Fibroblast of the aortic adventitia (primary cell): Measurements from ENCODE around the gene HK1. TPM values are rescaled to one million over a fixed set of nuclear protein-coding genes. Genes with fewer than 3 reads are reported as not detected.

Experiments used
- DNase-seq: peaks from one replicate; pipeline ENCODE4 v3.0.0-alpha.2; 2010; ENCODE audit warnings: low read depth
- H3K4me3 ChIP-seq: 2 replicates; pipeline ENCODE4 v1.5.1; 2011; ENCODE audit warnings: low read depth, mild to moderate bottlenecking, control low read depth, low read length, moderate library complexity
- total RNA-seq: library from RNA; depleted of rRNA; stranded (reverse); fragments of >200 nt; gene quantifications from 2 replicates; pipeline ENCODE4 v1.2.3, GENCODE V29; 2012; ENCODE audit warnings: low replicate concordance
- TF ChIP-seq, protein P1 (sequence below): IDR thresholded peaks from 2 replicates; pipeline ENCODE4 v1.5.1; 2011; ENCODE audit warnings: mild to moderate bottlenecking, low read length, control low read depth, inconsistent platforms; ENCODE audit not compliant: insufficient read depth

HK1 gene
- 84.1 and 98.2 TPM in 2 replicates for total RNA-seq

DNA sequence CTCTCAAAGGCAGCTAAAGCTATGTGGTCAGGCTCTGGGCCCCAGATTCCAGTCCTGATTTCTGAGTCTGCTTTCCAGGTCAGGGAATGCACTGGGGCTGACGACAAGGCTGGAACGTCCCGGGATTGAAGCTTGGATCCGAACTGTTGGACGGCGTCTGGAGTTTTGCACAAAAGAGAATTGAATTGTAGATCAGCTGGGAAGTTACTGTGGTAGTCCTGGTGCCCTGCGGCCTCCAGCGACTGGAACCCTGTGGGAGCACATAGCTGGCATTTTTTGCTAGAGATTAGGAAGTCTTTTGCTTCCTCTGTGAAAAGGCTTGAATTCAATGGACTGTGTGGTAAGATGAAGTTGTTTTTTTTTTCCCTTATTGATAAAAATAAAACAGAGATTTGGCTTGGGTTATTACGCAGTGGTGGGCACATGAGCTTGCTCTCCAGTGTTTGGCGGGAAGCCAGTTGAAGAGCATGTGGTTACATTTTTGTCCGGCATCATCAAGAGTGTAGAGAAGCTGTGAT is at the start of gene HK1:
HK1 (plus strand) TSS at position 51 of the 518 bp plus-strand sequence.
- no peak within 1 kb of the TSS for H3K4me3 ChIP-seq
- DNase-seq: peak; percentile 72
- TF ChIP-seq, protein P1, sequence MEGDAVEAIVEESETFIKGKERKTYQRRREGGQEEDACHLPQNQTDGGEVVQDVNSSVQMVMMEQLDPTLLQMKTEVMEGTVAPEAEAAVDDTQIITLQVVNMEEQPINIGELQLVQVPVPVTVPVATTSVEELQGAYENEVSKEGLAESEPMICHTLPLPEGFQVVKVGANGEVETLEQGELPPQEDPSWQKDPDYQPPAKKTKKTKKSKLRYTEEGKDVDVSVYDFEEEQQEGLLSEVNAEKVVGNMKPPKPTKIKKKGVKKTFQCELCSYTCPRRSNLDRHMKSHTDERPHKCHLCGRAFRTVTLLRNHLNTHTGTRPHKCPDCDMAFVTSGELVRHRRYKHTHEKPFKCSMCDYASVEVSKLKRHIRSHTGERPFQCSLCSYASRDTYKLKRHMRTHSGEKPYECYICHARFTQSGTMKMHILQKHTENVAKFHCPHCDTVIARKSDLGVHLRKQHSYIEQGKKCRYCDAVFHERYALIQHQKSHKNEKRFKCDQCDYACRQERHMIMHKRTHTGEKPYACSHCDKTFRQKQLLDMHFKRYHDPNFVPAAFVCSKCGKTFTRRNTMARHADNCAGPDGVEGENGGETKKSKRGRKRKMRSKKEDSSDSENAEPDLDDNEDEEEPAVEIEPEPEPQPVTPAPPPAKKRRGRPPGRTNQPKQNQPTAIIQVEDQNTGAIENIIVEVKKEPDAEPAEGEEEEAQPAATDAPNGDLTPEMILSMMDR: no peak

DNA sequence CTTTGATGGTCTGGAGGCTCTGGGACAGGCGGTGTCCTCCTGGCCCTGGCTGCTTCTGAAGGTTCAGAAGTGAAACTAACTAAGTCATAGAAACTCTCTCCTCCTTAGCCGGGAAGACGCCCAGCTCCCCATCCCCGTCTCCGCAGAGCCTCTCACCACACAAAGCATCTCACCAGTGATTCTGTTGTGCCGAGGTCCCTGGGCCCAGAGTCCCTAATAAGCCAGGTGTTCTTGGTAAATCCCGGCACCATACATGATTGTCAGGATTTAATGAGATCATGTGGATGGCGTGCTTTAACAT is 48.7 kb upstream of the HK1 start:
- H3K4me3 ChIP-seq: no peak overlapping the region
- TF ChIP-seq, protein P1: no peak
- no peak for DNase-seq

DNA sequence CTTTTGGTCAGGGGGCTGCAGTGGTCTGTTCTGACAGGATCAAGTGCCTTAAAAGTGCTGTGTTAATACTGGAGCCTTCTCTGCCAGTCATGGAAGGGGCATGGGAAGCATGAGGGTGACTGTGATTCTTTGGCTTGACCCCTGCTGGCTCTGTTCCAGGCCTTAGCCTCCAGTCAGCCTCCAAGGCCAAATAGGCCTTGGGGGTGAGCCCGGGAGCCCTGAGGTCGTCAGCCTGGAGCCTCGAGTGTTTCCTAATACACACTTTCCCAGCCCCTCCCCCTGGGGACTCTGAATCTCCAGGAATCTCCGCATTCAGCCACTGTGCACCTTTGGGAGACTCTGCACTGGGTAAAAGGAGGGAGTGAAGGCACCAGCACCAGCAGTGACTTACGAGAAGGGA is 48.2 kb upstream of the HK1 start:
- TF ChIP-seq, protein P1: no peak
- DNase-seq: no peak
- H3K4me3 ChIP-seq: no peak overlapping the region

DNA sequence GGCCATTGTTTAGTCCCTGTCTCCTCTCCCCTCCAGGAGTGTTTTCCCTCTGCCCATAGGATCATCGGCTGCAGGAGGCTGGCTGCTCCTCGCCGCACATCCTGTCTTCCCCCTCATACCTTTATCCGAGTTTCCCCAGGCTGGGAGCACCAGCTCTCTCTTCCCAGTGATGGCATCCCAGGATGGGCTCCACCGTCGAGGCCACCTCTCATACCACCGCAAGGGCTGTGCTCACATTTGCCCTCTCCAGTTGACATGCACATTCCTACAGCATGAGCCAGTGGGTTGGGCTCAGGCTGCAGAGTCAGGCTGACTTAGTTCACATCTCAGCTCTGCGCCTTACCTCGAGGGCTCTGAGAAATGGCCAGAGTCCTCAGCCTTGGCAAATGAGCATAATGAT is 46.0 kb upstream of the HK1 start:
- H3K4me3 ChIP-seq: no peak overlapping the region
- peak; percentile 76 for DNase-seq
- TF ChIP-seq, protein P1: peak; percentile 17

DNA sequence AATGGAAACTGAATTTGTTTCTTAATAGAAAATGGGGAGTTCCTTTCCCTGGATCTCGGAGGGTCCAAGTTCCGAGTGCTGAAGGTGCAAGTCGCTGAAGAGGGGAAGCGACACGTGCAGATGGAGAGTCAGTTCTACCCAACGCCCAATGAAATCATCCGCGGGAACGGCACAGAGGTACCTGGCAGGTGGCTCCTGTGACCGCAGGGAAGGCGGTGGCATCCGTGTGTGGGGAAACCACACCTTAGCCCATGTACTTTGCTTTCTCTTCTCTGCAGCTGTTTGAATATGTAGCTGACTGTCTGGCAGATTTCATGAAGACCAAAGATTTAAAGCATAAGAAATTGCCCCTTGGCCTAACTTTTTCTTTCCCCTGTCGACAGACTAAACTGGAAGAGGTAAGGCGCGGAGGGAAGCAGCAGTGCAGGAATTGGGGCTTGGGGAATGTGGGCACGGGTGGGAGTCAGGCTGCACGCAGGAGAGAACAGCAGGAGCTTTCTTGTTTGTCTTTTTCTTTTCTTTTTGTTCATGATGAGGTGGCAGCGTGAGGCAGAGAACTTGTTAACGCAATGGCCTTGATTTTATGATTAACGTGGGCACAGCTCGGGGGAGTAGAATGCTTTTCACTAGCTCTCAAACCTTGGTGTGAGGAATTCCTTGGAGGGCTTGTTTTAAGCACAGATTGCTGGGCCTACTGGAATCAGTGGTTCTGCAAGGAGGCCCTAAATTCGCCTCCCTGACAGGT is 45.4 kb upstream of the HK1 start:
- no peak overlapping the region for H3K4me3 ChIP-seq
- no peak for DNase-seq
- TF ChIP-seq, protein P1: no peak

DNA sequence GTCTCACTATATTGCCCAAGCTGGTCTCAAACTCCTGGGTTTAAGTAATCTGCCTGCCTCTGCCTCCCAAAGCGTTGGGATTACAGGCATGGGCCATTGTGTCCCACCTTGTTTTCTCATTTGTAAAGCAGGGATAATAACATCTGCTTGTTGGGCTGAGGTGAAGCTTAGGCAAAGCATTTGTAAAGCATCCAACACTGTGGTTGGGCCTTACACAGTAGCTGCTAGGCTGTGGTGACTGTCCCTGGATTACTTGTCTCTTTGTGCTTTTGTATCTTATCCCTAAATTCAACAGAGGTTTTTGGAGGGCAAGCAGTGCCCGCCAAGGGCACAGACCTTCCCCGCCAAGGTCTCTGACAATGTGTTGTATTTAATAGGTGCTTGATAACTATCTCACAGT is 43.8 kb upstream of the HK1 start:
- TF ChIP-seq, protein P1: no peak
- DNase-seq: no peak
- no peak overlapping the region for H3K4me3 ChIP-seq
